ENCODE results near the gene SRC.

SRC gene

GRCh38 chr20:37430778-37431460 lies 85.0 kb downstream of the SRC start:
- no peak overlapping the region for H3K9ac ChIP-seq (ENCODE audit: low read depth in 1 of 2, low read length in 2 of 2)
- H3K9me3 ChIP-seq (ENCODE audit: control insufficient read depth in 2 of 2, low read length in 2 of 2), result no peaks in the 10 kb centered on the region
- no peak overlapping the region for H3K27ac ChIP-seq (ENCODE audit: low read depth in 2 of 2, low read length in 2 of 2)
- H3K27me3 ChIP-seq (ENCODE audit: control insufficient read depth in 2 of 2, insufficient read depth in 2 of 2, low read length in 2 of 2), result peaks cover 2 to 3% of the 10 kb centered on the region in 2 donors
- H3K4me1 ChIP-seq (ENCODE audit: control insufficient read depth in 2 of 2, insufficient read depth in 2 of 2, low read length in 2 of 2), result no peaks in the 10 kb centered on the region
- H3K4me3 ChIP-seq (ENCODE audit: low read length in 2 of 2), result no peak overlapping the region
- no peaks in the 10 kb centered on the region for H3K36me3 ChIP-seq (ENCODE audit: control insufficient read depth in 2 of 2, insufficient read depth in 2 of 2, low read length in 2 of 2)

- Histone ChIP-seq H3K27ac (ENCODE audit: low read depth in 2 of 2, low read length in 2 of 2) (no peak overlapping the region), H3K36me3 (ENCODE audit: control insufficient read depth in 2 of 2, insufficient read depth in 2 of 2, low read length in 2 of 2) (no peaks in the 10 kb centered on the region), H3K4me1 (ENCODE audit: control insufficient read depth in 2 of 2, insufficient read depth in 2 of 2, low read length in 2 of 2) (no peaks in the 10 kb centered on the region), H3K27me3 (ENCODE audit: control insufficient read depth in 2 of 2, insufficient read depth in 2 of 2, low read length in 2 of 2) (peaks cover 2 to 3% of the 10 kb centered on the region in 2 donors), H3K4me3 (ENCODE audit: low read length in 2 of 2) (no peak overlapping the region), H3K9me3 (ENCODE audit: control insufficient read depth in 2 of 2, low read length in 2 of 2) (no peaks in the 10 kb centered on the region), H3K9ac (ENCODE audit: low read depth in 1 of 2, low read length in 2 of 2) (no peak overlapping the region)
Observed at GRCh38 chr20:37431786-37432185, 85.8 kb downstream of the SRC start.

- Histone ChIP-seq H3K27me3 (ENCODE audit: control insufficient read depth in 2 of 2, insufficient read depth in 2 of 2, low read length in 2 of 2) (peaks cover 2 to 3% of the 10 kb centered on the region in 2 donors), H3K36me3 (ENCODE audit: control insufficient read depth in 2 of 2, insufficient read depth in 2 of 2, low read length in 2 of 2) (no peaks in the 10 kb centered on the region), H3K9me3 (ENCODE audit: control insufficient read depth in 2 of 2, low read length in 2 of 2) (no peaks in the 10 kb centered on the region), H3K9ac (ENCODE audit: low read depth in 1 of 2, low read length in 2 of 2) (no peak overlapping the region), H3K4me3 (ENCODE audit: low read length in 2 of 2) (no peak overlapping the region), H3K27ac (ENCODE audit: low read depth in 2 of 2, low read length in 2 of 2) (no peak overlapping the region), H3K4me1 (ENCODE audit: control insufficient read depth in 2 of 2, insufficient read depth in 2 of 2, low read length in 2 of 2) (no peaks in the 10 kb centered on the region)
Observed at GRCh38 chr20:37432606-37433005, 86.7 kb downstream of the SRC start.

- no peaks in the 10 kb centered on the region for H3K36me3 ChIP-seq (ENCODE audit: control insufficient read depth in 2 of 2, insufficient read depth in 2 of 2, low read length in 2 of 2)
- H3K27ac ChIP-seq (ENCODE audit: low read depth in 2 of 2, low read length in 2 of 2), result no peak overlapping the region
- H3K9ac ChIP-seq (ENCODE audit: low read depth in 1 of 2, low read length in 2 of 2), result no peak overlapping the region
- H3K9me3 ChIP-seq (ENCODE audit: control insufficient read depth in 2 of 2, low read length in 2 of 2), result no peaks in the 10 kb centered on the region
- H3K4me3 ChIP-seq (ENCODE audit: low read length in 2 of 2), result no peak overlapping the region
- peaks cover 0 to 3% of the 10 kb centered on the region in 2 donors for H3K27me3 ChIP-seq (ENCODE audit: control insufficient read depth in 2 of 2, insufficient read depth in 2 of 2, low read length in 2 of 2)
- H3K4me1 ChIP-seq (ENCODE audit: control insufficient read depth in 2 of 2, insufficient read depth in 2 of 2, low read length in 2 of 2), result no peaks in the 10 kb centered on the region
Observed at GRCh38 chr20:37435607-37436006, 89.7 kb downstream of the SRC start.

- H3K27me3 ChIP-seq (ENCODE audit: control insufficient read depth in 2 of 2, insufficient read depth in 2 of 2, low read length in 2 of 2), result peaks cover 0 to 3% of the 10 kb centered on the region in 2 donors
- no peak overlapping the region for H3K27ac ChIP-seq (ENCODE audit: low read depth in 2 of 2, low read length in 2 of 2)
- H3K4me3 ChIP-seq (ENCODE audit: low read length in 2 of 2), result no peak overlapping the region
- H3K9me3 ChIP-seq (ENCODE audit: control insufficient read depth in 2 of 2, low read length in 2 of 2), result no peaks in the 10 kb centered on the region
- no peak overlapping the region for H3K9ac ChIP-seq (ENCODE audit: low read depth in 1 of 2, low read length in 2 of 2)
- no peaks in the 10 kb centered on the region for H3K36me3 ChIP-seq (ENCODE audit: control insufficient read depth in 2 of 2, insufficient read depth in 2 of 2, low read length in 2 of 2)
- H3K4me1 ChIP-seq (ENCODE audit: control insufficient read depth in 2 of 2, insufficient read depth in 2 of 2, low read length in 2 of 2), result no peaks in the 10 kb centered on the region
Observed at GRCh38 chr20:37436527-37437186, 90.7 kb downstream of the SRC start.

GRCh38 chr20:37437676-37438075 lies 91.7 kb downstream of the SRC start:
- Histone ChIP-seq H3K36me3 (ENCODE audit: control insufficient read depth in 2 of 2, insufficient read depth in 2 of 2, low read length in 2 of 2) (no peaks in the 10 kb centered on the region), H3K4me1 (ENCODE audit: control insufficient read depth in 2 of 2, insufficient read depth in 2 of 2, low read length in 2 of 2) (no peaks in the 10 kb centered on the region), H3K9ac (ENCODE audit: low read depth in 1 of 2, low read length in 2 of 2) (no peak overlapping the region)

GRCh38 chr20:37438464-37439222 lies 92.7 kb downstream of the SRC start:
- no peaks in the 10 kb centered on the region for H3K36me3 ChIP-seq (ENCODE audit: control insufficient read depth in 2 of 2, insufficient read depth in 2 of 2, low read length in 2 of 2)
- no peak overlapping the region for H3K9ac ChIP-seq (ENCODE audit: low read depth in 1 of 2, low read length in 2 of 2)
- no peaks in the 10 kb centered on the region for H3K27me3 ChIP-seq (ENCODE audit: control insufficient read depth in 2 of 2, insufficient read depth in 2 of 2, low read length in 2 of 2)
- H3K4me1 ChIP-seq (ENCODE audit: control insufficient read depth in 2 of 2, insufficient read depth in 2 of 2, low read length in 2 of 2), result no peaks in the 10 kb centered on the region
- no peak overlapping the region for H3K4me3 ChIP-seq (ENCODE audit: low read length in 2 of 2)
- no peak overlapping the region for H3K27ac ChIP-seq (ENCODE audit: low read depth in 2 of 2, low read length in 2 of 2)
- no peaks in the 10 kb centered on the region for H3K9me3 ChIP-seq (ENCODE audit: control insufficient read depth in 2 of 2, low read length in 2 of 2)

More at GRCh38 chr20:37437676-37438075, 91.7 kb downstream of the SRC start:
- H3K27ac ChIP-seq (ENCODE audit: low read depth in 2 of 2, low read length in 2 of 2), result no peak overlapping the region
- peaks cover 0 to 3% of the 10 kb centered on the region in 2 donors for H3K27me3 ChIP-seq (ENCODE audit: control insufficient read depth in 2 of 2, insufficient read depth in 2 of 2, low read length in 2 of 2)
- H3K9me3 ChIP-seq (ENCODE audit: control insufficient read depth in 2 of 2, low read length in 2 of 2), result no peaks in the 10 kb centered on the region
- no peak overlapping the region for H3K4me3 ChIP-seq (ENCODE audit: low read length in 2 of 2)

GRCh38 chr20:37439223-37439933 lies 93.4 kb downstream of the SRC start:
- Histone ChIP-seq H3K27ac (ENCODE audit: low read depth in 2 of 2, low read length in 2 of 2) (no peak overlapping the region), H3K4me3 (ENCODE audit: low read length in 2 of 2) (no peak overlapping the region), H3K4me1 (ENCODE audit: control insufficient read depth in 2 of 2, insufficient read depth in 2 of 2, low read length in 2 of 2) (no peaks in the 10 kb centered on the region)

GRCh38 chr20:37441023-37441422 lies 95.1 kb downstream of the SRC start:
- Histone ChIP-seq H3K27ac (ENCODE audit: low read depth in 2 of 2, low read length in 2 of 2) (no peak overlapping the region), H3K9me3 (ENCODE audit: control insufficient read depth in 2 of 2, low read length in 2 of 2) (no peaks in the 10 kb centered on the region), H3K9ac (ENCODE audit: low read depth in 1 of 2, low read length in 2 of 2) (no peak overlapping the region), H3K27me3 (ENCODE audit: control insufficient read depth in 2 of 2, insufficient read depth in 2 of 2, low read length in 2 of 2) (no peaks in the 10 kb centered on the region), H3K4me1 (ENCODE audit: control insufficient read depth in 2 of 2, insufficient read depth in 2 of 2, low read length in 2 of 2) (no peaks in the 10 kb centered on the region), H3K4me3 (ENCODE audit: low read length in 2 of 2) (no peak overlapping the region), H3K36me3 (ENCODE audit: control insufficient read depth in 2 of 2, insufficient read depth in 2 of 2, low read length in 2 of 2) (no peaks in the 10 kb centered on the region)

More at GRCh38 chr20:37439223-37439933, 93.4 kb downstream of the SRC start:
- Histone ChIP-seq H3K36me3 (ENCODE audit: control insufficient read depth in 2 of 2, insufficient read depth in 2 of 2, low read length in 2 of 2) (no peaks in the 10 kb centered on the region), H3K9me3 (ENCODE audit: control insufficient read depth in 2 of 2, low read length in 2 of 2) (no peaks in the 10 kb centered on the region), H3K9ac (ENCODE audit: low read depth in 1 of 2, low read length in 2 of 2) (no peak overlapping the region), H3K27me3 (ENCODE audit: control insufficient read depth in 2 of 2, insufficient read depth in 2 of 2, low read length in 2 of 2) (no peaks in the 10 kb centered on the region)

Measured in mucosa of rectum (tissue), 2 donors.